T-cell (primary cell): Measurements from ENCODE around the gene TBCA. TPM values are rescaled to one million over a fixed set of nuclear protein-coding genes. Genes with fewer than 3 reads are reported as not detected.

Experiments used
- ATAC-seq, 4 experiments: fragments of 200-7000 bp in 3 of 4; fragments of 150-1000 bp in 1 of 4; cut with Tn5 transposase; replicated peaks in 1 of 4; 1 replicate in 3 of 4; 2 replicates in 1 of 4; pipeline ENCODE4 v1.10.0; 2021; ENCODE audit warnings: moderate library complexity in 3 of 4, mild to moderate bottlenecking in 2 of 4, moderate number of reproducible peaks in 1 of 4
- CTCF ChIA-PET, 2 donors: fragments of 300-600 bp; sonication (Branson Sonifier 250); formaldehyde crosslinking; loops; one replicate each; lab custom pipeline; 2022; ENCODE audit warnings: antibody characterized with exemption in 2 of 2; lab: Charles Lee
- POLR2A ChIA-PET, 2 donors: fragments of 300-600 bp; sonication (Branson Sonifier 250); formaldehyde crosslinking; loops; one replicate each; lab custom pipeline; 2022; ENCODE audit warnings: antibody characterized with exemption in 2 of 2; lab: Charles Lee
- DNase-seq, 35 experiments: peaks; one replicate each; pipeline versions ENCODE4 v3.0.0 to v3.0.0-alpha.2; 2013 to 2023
- H3K27ac ChIP-seq: one replicate; pipeline ENCODE4 v1.5.1; 2013; ENCODE audit warnings: low read length
- H3K27me3 ChIP-seq, 2 experiments: replicated peaks in 1 of 2; 1 replicate in 1 of 2; 2 replicates in 1 of 2; pipeline versions ENCODE4 v1.6.1 to v1.7.0; 2013; ENCODE audit warnings: low read length in 1 of 2, mixed read lengths in 1 of 2; ENCODE audit not compliant: control insufficient read depth in 2 of 2, insufficient read depth in 2 of 2; ENCODE audit errors: extremely low read depth in 1 of 2
- H3K36me3 ChIP-seq, 2 donors: 1 replicate in 1 of 2; 2 replicates in 1 of 2; pipeline versions ENCODE4 v1.6.1 to v1.7.0; 2013; ENCODE audit warnings: low read length in 1 of 2; ENCODE audit not compliant: control insufficient read depth in 2 of 2, insufficient read depth in 1 of 2; ENCODE audit errors: extremely low read depth in 1 of 2
- H3K4me1 ChIP-seq, 2 experiments: 1 replicate in 1 of 2; 2 replicates in 1 of 2; pipeline versions ENCODE4 v1.6.1 to v1.7.0; 2013; ENCODE audit warnings: low read length in 2 of 2, mixed read lengths in 1 of 2; ENCODE audit not compliant: insufficient read depth in 2 of 2, control insufficient read depth in 1 of 2; ENCODE audit errors: extremely low read depth in 1 of 2
- H3K4me3 ChIP-seq, 2 donors: 1 replicate in 1 of 2; 2 replicates in 1 of 2; pipeline versions ENCODE4 v1.5.1 to v1.7.0; 2013; ENCODE audit warnings: mild to moderate bottlenecking in 2 of 2, low read length in 1 of 2, moderate library complexity in 1 of 2; ENCODE audit not compliant: control insufficient read depth in 1 of 2; ENCODE audit errors: extremely low read depth in 1 of 2
- H3K9me3 ChIP-seq: 2 replicates; pipeline ENCODE4 v1.7.0; 2013
- H3K27ac Mint-ChIP-seq, 2 donors: one replicate each; pipeline ENCODE4 v1.8.0; 2020 to 2021; ENCODE audit warnings: mild to moderate bottlenecking in 2 of 2, mixed read lengths in 2 of 2
- H3K27me3 Mint-ChIP-seq, 2 donors: one replicate each; pipeline ENCODE4 v1.8.0; 2021 to 2022; ENCODE audit warnings: mixed read lengths in 2 of 2
- H3K36me3 Mint-ChIP-seq: one replicate; pipeline ENCODE4 v1.8.0; 2021; ENCODE audit warnings: mixed read lengths
- H3K4me1 Mint-ChIP-seq, 3 donors: one replicate each; pipeline ENCODE4 v1.8.0; 2020 to 2022; ENCODE audit warnings: mixed read lengths in 3 of 3, mild to moderate bottlenecking in 1 of 3
- H3K4me3 Mint-ChIP-seq, 3 donors: one replicate each; pipeline ENCODE4 v1.8.0; 2020 to 2022; ENCODE audit warnings: mild to moderate bottlenecking in 3 of 3, mixed read lengths in 3 of 3, moderate library complexity in 3 of 3
- H3K9me3 Mint-ChIP-seq, 3 donors: one replicate each; pipeline ENCODE4 v1.8.0; 2020 to 2022; ENCODE audit warnings: mixed read lengths in 3 of 3
- WGBS: methylation state at CpG from one replicate; pipeline ENCODE4 v1.1.5; 2013; ENCODE audit warnings: missing lambda C conversion rate; ENCODE audit not compliant: insufficient coverage; 5-methylcytosine and 5-hydroxymethylcytosine counted together
- total RNA-seq, 35 experiments: library from RNA in 6 of 35; stranded (reverse) in 6 of 35; fragments of 120-200 nt in 1 of 35; gene quantifications; one replicate each; pipeline versions ENCODE4 v1.2.1 to v1.2.4 and lab custom pipeline; 2013 to 2026

TBCA gene
- total RNA-seq, 5 donors from 2014 or later (not counting 1 experiment from before 2014, with no cell fraction given) = 81.5 to 114 (median 93.4) TPM

DNA sequence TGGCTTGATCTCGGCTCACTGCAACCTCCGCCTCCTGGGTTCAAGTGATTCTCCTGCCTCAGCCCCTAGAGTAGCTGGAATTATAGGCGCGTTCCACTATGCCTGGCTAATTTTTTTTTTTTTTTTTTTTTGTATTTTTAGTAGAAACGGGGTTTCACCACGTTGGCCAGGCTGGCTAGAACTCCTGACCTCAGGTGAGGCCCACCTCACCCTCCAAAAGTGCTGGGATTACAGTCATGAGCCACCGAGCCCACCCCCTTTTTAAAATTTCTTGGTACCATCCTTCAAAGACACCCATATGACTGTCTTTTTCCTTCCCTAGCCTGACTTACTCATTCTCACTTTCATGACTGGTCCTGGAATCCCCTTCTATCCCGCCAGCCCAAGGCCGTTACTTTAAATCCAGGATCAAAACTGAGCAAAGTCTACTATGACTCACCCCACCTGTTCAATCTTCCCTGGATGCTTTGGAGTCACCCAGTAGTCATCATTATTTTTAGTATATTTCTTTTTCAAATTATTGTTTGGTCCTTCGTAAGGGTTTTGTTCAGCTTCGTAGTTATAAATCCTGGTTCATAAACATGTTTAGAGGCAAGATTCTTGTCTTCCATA, 1.2 kb upstream of the TBCA start:
- H3K27ac ChIP-seq = no peak overlapping the region
- H3K27me3 ChIP-seq = no peaks in the 10 kb centered on the region
- DNase-seq (no peak), ATAC-seq (no peak)
- H3K27ac Mint-ChIP-seq = peak overlapping the region in 1 of 2 donors; percentile 19
- CTCF ChIA-PET = no interaction called here
- POLR2A ChIA-PET = interaction anchor here in 1 of 2 donors (0.5 to 0.6 kb wide), 2 partner anchors 161 to 174 kb away, joined by 3 to 4 read pairs; no protein-coding TSS in a partner anchor
- WGBS = 100% methylated on average over 2 of the region's 11 CpGs
- H3K36me3 ChIP-seq = peaks cover 0 to 5% of the 10 kb centered on the region in 2 donors
- no peaks in the 10 kb centered on the region for H3K9me3 Mint-ChIP-seq
- no peaks in the 10 kb centered on the region for H3K9me3 ChIP-seq
- peak overlapping the region; percentile 53 to 92 (median 86) for H3K4me3 Mint-ChIP-seq
- H3K4me1 ChIP-seq = peaks cover 17 to 24% of the 10 kb centered on the region in 2 experiments
- no peaks in the 10 kb centered on the region for H3K27me3 Mint-ChIP-seq
- peaks cover 9% of the 10 kb centered on the region for H3K36me3 Mint-ChIP-seq
- peaks cover 23 to 38% (median 35%) of the 10 kb centered on the region in 3 donors for H3K4me1 Mint-ChIP-seq
- H3K4me3 ChIP-seq = no peak overlapping the region

DNA sequence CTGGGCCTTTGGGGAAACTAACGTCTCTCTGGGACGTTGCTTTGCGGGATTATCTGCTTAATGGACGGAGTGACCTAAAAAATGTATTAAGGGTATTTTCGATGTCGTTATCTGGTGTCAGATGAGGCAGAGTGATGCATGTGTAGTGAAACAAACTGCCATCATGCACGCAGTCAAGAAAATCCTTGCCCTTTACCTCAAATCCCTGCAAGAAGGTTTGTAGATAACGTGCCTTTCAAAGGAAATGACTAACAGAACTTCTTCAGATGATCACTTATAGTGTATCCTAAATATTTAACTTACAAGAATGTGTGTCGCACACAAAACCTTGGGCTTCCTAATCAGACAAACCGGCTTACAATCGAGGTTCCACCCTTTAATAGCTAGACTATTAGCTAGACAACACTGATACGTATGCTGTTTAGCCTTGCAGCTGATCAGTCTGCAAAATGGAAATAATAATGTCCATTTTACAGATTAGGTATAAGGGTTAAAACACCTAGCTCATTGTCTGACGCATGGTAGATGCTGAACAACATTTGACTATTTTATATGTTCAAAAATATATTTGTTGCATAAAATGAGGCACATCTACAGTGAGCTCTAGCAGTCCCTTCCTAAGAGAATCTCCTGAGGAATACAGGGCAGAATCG, 541 bp upstream of the TBCA start:
- peak overlapping the region; percentile 92 for H3K27ac Mint-ChIP-seq
- H3K27me3 Mint-ChIP-seq = no peaks in the 10 kb centered on the region
- no peaks in the 10 kb centered on the region for H3K9me3 Mint-ChIP-seq
- Histone ChIP-seq H3K4me1 (peaks cover 18 to 24% of the 10 kb centered on the region in 2 experiments), H3K4me3 (peak overlapping the region; percentile 65 to 68), H3K9me3 (no peaks in the 10 kb centered on the region), H3K27me3 (no peaks in the 10 kb centered on the region), H3K36me3 (peaks cover 0 to 5% of the 10 kb centered on the region in 2 donors), H3K27ac (peak overlapping the region; percentile 89)
- peaks cover 29 to 44% (median 38%) of the 10 kb centered on the region in 3 donors for H3K4me1 Mint-ChIP-seq
- ATAC-seq (no peak), DNase-seq (peak in 1 of 35 experiments; percentile 5)
- 5% methylated on average over 4 of the region's 14 CpGs for WGBS
- ChIA-PET CTCF (no interaction called here), POLR2A (interaction anchor here in 1 of 2 donors (0.5 kb wide), 1 partner anchor 161 kb away, joined by 4 read pairs; no protein-coding TSS in a partner anchor)
- H3K36me3 Mint-ChIP-seq = peaks cover 11% of the 10 kb centered on the region
- peak overlapping the region; percentile 86 to 94 (median 92) for H3K4me3 Mint-ChIP-seq

DNA sequence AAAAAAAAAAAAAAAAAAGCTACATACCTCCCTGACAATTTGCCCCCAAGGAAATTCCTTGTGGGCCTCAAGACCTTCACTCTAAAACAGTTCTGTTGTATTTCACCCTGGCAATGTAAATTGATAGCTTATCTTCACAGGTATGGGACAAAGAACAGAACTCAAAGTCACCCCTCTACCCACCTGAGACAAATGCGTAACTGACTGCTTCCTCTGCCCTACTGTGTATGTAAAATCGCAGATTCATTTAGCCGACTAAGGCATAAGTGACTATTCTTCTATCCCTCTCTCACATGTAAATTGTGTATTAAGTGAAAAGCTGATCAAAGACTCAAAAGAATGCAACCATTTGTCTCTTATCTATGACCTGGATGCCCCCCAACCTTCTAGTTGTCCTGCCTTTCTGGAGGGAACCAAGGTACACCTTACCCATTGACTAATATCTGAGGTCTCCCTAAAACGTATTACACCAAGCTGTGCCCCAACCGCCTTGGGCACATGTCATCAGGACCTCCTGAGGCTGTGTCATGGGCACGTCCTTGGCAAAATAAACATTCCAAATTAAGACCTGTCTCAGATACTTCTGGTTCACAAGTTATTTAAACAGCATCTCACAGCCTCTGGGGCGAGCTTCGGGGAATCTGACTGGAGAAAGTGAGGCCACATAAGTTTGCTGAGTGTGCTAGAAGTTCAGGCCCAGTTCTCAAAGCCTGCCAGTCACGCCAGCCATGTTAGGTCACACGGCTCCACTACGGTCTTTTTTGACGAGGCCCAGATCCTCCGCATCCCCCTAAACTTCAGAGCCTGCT, 954 bp downstream of the TBCA start:
- H3K36me3 ChIP-seq = peaks cover 0 to 5% of the 10 kb centered on the region in 2 donors
- WGBS = 0% methylated on average over 10 of the region's 13 CpGs
- H3K9me3 ChIP-seq = no peaks in the 10 kb centered on the region
- DNase-seq (peak in 1 of 35 experiments; percentile 13), ATAC-seq (peak in 3 of 4 experiments; percentile 16 to 27 (median 21))
- Mint-ChIP-seq H3K27me3 (no peaks in the 10 kb centered on the region), H3K9me3 (no peaks in the 10 kb centered on the region), H3K4me1 (peaks cover 37 to 58% (median 47%) of the 10 kb centered on the region in 3 donors), H3K36me3 (peaks cover 18% of the 10 kb centered on the region), H3K4me3 (peak overlapping the region; percentile 86 to 94 (median 92)), H3K27ac (peak overlapping the region; percentile 97 to 98)
- ChIA-PET POLR2A (interaction anchor here in 1 of 2 donors (0.6 to 1.5 kb wide), 3 partner anchors 9 to 147 kb away, joined by 3 to 4 read pairs (median 3); no protein-coding TSS in a partner anchor), CTCF (interaction anchor here (0.6 to 1.2 kb wide), 3 partner anchors 13 to 1739 kb away, joined by 3 to 5 read pairs (median 3); partner anchors contain the start of gene HOMER1 (in 1 of the 2))
- peak overlapping the region; percentile 89 for H3K27ac ChIP-seq
- peak overlapping the region; percentile 65 to 82 for H3K4me3 ChIP-seq
- H3K4me1 ChIP-seq = peaks cover 21 to 28% of the 10 kb centered on the region in 2 experiments
- H3K27me3 ChIP-seq = no peaks in the 10 kb centered on the region

DNA sequence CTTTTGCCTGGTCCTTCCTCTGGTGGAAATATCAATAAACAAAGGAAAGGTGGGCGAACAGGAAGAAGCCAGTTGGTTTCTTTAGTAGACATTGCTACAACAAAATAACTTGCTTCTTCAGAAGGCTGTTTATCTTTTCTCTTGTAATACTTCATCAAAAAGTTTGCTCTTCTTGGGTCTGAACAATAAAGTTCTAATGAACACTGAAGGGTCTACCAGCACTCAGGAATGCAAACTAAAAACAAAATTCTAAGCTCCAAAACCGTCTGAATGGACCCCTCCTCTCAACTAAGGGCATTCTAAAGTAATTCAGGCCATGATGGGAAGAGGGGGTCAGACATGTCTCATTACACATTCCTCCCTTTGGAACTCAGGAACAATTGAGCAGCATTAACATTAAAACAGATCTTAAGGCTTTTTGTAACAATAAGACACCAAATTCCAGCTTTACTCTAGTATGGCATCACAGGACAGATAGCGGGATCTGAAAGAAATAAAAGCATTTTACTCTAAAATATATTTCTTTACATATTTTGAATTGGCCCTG, 2.3 kb downstream of the TBCA start:
- no CpG with 5 or more reads among the region's 3 CpGs for WGBS
- H3K4me3 Mint-ChIP-seq = peak overlapping the region; percentile 4 to 86 (median 36)
- Histone ChIP-seq H3K27ac (peak overlapping the region; percentile 89), H3K27me3 (no peaks in the 10 kb centered on the region), H3K4me3 (no peak overlapping the region), H3K4me1 (peaks cover 21 to 28% of the 10 kb centered on the region in 2 experiments), H3K9me3 (no peaks in the 10 kb centered on the region), H3K36me3 (peaks cover 0 to 5% of the 10 kb centered on the region in 2 donors)
- no peaks in the 10 kb centered on the region for H3K27me3 Mint-ChIP-seq
- peak overlapping the region in 1 of 2 donors; percentile 29 for H3K27ac Mint-ChIP-seq
- H3K9me3 Mint-ChIP-seq = no peaks in the 10 kb centered on the region
- H3K36me3 Mint-ChIP-seq = peaks cover 22% of the 10 kb centered on the region
- POLR2A ChIA-PET = no interaction called here
- ATAC-seq (no peak), DNase-seq (no peak)
- CTCF ChIA-PET = no interaction called here
- H3K4me1 Mint-ChIP-seq = peaks cover 41 to 66% (median 55%) of the 10 kb centered on the region in 3 donors

DNA sequence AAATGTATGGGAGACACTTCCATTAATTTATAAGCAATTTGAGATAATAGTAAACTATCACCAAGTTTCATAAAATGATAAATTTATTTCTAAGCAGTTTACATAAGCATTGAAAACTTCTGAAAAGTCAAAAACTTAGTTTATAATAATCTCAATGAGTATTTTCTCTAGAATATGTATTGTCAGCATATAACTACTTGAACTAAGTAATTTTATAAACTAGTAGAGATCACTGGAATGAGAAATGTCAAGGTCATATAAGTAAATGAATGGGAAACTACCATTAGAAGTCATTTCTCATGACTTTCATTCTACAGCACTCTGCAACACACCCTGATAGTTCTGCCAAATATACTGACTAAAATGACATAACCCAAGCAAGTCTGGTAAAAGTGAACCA, 3.4 kb downstream of the TBCA start:
- Histone ChIP-seq H3K27ac (no peak overlapping the region), H3K4me3 (no peak overlapping the region), H3K36me3 (peaks cover 0 to 10% of the 10 kb centered on the region in 2 donors), H3K27me3 (no peaks in the 10 kb centered on the region), H3K9me3 (no peaks in the 10 kb centered on the region), H3K4me1 (peaks cover 21 to 28% of the 10 kb centered on the region in 2 experiments)
- Mint-ChIP-seq H3K4me3 (peak overlapping the region in 1 of 3 donors; percentile 86), H3K27ac (no peak overlapping the region), H3K4me1 (peaks cover 48 to 71% (median 63%) of the 10 kb centered on the region in 3 donors), H3K9me3 (no peaks in the 10 kb centered on the region), H3K27me3 (no peaks in the 10 kb centered on the region), H3K36me3 (peaks cover 29% of the 10 kb centered on the region)
- no peak for ATAC-seq
- no peak for DNase-seq
- ChIA-PET CTCF (no interaction called here), POLR2A (interaction anchor here (0.6 kb wide), 2 partner anchors 55 to 1051 kb away, joined by 3 read pairs; no protein-coding TSS in a partner anchor)
